ENCODE results near the gene SLC39A9.

DNA sequence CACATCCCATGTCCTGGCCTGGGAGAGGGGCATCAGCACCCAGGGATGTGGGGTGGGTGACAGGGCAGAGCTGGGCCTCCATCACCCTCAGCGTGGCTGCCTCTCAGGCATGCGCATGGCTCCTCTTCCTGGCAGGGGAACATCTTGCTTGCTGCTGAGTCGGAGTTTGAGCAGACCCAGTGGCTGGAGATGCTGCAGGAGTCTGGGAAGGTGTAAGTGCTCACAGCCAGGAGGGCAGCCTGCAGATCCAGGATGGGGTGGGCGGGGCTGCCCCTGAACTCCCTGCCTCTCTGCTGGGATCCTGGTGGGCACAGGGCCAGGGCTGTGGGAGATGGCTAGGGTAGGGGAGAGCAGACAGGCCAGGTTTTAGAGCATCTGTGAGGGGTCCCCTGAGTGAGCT, 102.2 kb downstream of the SLC39A9 start:
- TF ChIP-seq POLR2AphosphoS5 (IDR thresholded peaks at IDR 0.05), result no peak
- TF ChIP-seq, protein P1, sequence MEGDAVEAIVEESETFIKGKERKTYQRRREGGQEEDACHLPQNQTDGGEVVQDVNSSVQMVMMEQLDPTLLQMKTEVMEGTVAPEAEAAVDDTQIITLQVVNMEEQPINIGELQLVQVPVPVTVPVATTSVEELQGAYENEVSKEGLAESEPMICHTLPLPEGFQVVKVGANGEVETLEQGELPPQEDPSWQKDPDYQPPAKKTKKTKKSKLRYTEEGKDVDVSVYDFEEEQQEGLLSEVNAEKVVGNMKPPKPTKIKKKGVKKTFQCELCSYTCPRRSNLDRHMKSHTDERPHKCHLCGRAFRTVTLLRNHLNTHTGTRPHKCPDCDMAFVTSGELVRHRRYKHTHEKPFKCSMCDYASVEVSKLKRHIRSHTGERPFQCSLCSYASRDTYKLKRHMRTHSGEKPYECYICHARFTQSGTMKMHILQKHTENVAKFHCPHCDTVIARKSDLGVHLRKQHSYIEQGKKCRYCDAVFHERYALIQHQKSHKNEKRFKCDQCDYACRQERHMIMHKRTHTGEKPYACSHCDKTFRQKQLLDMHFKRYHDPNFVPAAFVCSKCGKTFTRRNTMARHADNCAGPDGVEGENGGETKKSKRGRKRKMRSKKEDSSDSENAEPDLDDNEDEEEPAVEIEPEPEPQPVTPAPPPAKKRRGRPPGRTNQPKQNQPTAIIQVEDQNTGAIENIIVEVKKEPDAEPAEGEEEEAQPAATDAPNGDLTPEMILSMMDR (IDR thresholded peaks at IDR 0.05), result no peak
- TF ChIP-seq POLR2A (IDR thresholded peaks at IDR 0.05), result no peak
- no peak for TF ChIP-seq EP300 (IDR thresholded peaks at IDR 0.05)
